ENCODE data around the gene XPO6. TPM values are rescaled to one million over a fixed set of nuclear protein-coding genes. Genes with fewer than 3 reads are reported as not detected.
A peak's percentile ranks its signal among the peaks of the same experiment; 100 is the strongest.

XPO6 gene
- total and polyA plus RNA-seq, 4 donors = 27.5 to 50.0 (median 36.0) TPM

DNA sequence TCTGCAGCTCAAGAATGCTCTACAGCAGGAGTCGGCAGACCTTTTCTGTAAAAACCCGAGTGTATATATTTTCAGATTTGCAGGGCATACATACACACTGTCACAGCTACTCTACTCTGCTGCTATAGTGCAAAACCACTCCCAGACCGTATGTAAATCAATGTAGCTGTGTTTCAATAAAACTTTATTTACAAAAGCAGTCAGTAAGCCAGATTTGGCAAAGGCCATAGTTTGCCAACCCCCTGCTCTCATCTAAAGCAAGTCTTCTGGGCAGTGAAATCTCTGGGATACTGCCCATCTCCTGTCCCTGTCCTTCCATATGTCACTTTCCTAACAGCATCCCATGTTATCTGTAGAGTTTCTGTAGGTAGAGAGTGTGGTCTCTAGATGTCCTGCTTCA is 91.0 kb downstream of the XPO6 start:
- Histone ChIP-seq H3K4me3 (ENCODE audit: low read depth in 1 of 3, low read length in 3 of 3) (no peak overlapping the region), H3K27ac (ENCODE audit: low read depth in 1 of 2, low read length in 2 of 2) (peak overlapping the region; percentile 68 to 72), H3K9ac (ENCODE audit: low read depth in 1 of 2, low read length in 2 of 2) (no peak overlapping the region), H3K4me1 (ENCODE audit: control insufficient read depth in 4 of 4, insufficient read depth in 4 of 4, low read length in 3 of 4) (peaks cover 3 to 19% (median 14%) of the 10 kb centered on the region in 4 donors), H3K36me3 (ENCODE audit: control insufficient read depth in 4 of 4, insufficient read depth in 3 of 4, low read depth in 1 of 4, low read length in 3 of 4) (peaks cover 2 to 43% (median 26%) of the 10 kb centered on the region in 4 donors), H3K9me3 (ENCODE audit: control insufficient read depth in 4 of 4, low read length in 3 of 4) (no peaks in the 10 kb centered on the region), H3K27me3 (ENCODE audit: control insufficient read depth in 4 of 4, insufficient read depth in 4 of 4, low read length in 3 of 4) (no peaks in the 10 kb centered on the region)
- 78% methylated on average over 3 of the region's 3 CpGs for WGBS
- DNase-seq (ENCODE audit: low spot score) = no peak
- TF ChIP-seq, protein P1, sequence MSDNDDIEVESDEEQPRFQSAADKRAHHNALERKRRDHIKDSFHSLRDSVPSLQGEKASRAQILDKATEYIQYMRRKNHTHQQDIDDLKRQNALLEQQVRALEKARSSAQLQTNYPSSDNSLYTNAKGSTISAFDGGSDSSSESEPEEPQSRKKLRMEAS (IDR thresholded peaks at IDR 0.05) = no peak
- TF ChIP-seq SP1 (IDR thresholded peaks at IDR 0.05) (no peak), RXRA (IDR thresholded peaks at IDR 0.05) (no peak), EGR1 (IDR thresholded peaks at IDR 0.05; ENCODE audit: low read depth in 2 of 2) (no peak), TAF1 (conservative IDR thresholded peaks at IDR 0.05) (no peak), RAD21 (IDR thresholded peaks at IDR 0.05) (no peak), NR2F2 (IDR thresholded peaks at IDR 0.05) (no peak), HNF4A (conservative IDR thresholded peaks at IDR 0.05) (no peak), REST (IDR thresholded peaks at IDR 0.05) (no peak), FOXA1 (IDR thresholded peaks at IDR 0.05) (no peak), ZBTB33 (IDR thresholded peaks at IDR 0.05) (no peak), ATF3 (IDR thresholded peaks at IDR 0.05) (no peak), JUND (IDR thresholded peaks at IDR 0.05) (no peak), FOXA2 (IDR thresholded peaks at IDR 0.05) (no peak), HNF4G (IDR thresholded peaks at IDR 0.05) (no peak)

GRCh38 chr16:28118637-28119036 is 93.1 kb downstream of the XPO6 start:
- Histone ChIP-seq H3K27me3 (ENCODE audit: control insufficient read depth in 4 of 4, insufficient read depth in 4 of 4, low read length in 3 of 4) (no peaks in the 10 kb centered on the region), H3K27ac (ENCODE audit: low read depth in 1 of 2, low read length in 2 of 2) (no peak overlapping the region), H3K36me3 (ENCODE audit: control insufficient read depth in 4 of 4, insufficient read depth in 3 of 4, low read depth in 1 of 4, low read length in 3 of 4) (peaks cover 2 to 33% (median 22%) of the 10 kb centered on the region in 4 donors), H3K4me1 (ENCODE audit: control insufficient read depth in 4 of 4, insufficient read depth in 4 of 4, low read length in 3 of 4) (peaks cover 3 to 14% (median 12%) of the 10 kb centered on the region in 4 donors), H3K9me3 (ENCODE audit: control insufficient read depth in 4 of 4, low read length in 3 of 4) (no peaks in the 10 kb centered on the region), H3K9ac (ENCODE audit: low read depth in 1 of 2, low read length in 2 of 2) (no peak overlapping the region), H3K4me3 (ENCODE audit: low read depth in 1 of 3, low read length in 3 of 3) (no peak overlapping the region)
- TF ChIP-seq, protein P1 (IDR thresholded peaks at IDR 0.05) = no peak
- 49% methylated on average over 2 of the region's 2 CpGs for WGBS
- DNase-seq (ENCODE audit: low spot score) = no peak
